Endothelial cell (in vitro differentiated cells): ENCODE results near the gene IL17RA. TPM values are rescaled to one million over a fixed set of nuclear protein-coding genes. Genes with fewer than 3 reads are reported as not detected.
"Not testable (repeated sequence)": the region's sequence is repeated elsewhere in the genome, so short reads cannot be mapped to it uniquely, and the experiment has no call there.

Experiments
- DNase-seq: peaks from one replicate; pipeline ENCODE4 v3.0.0; 2021; ENCODE audit warnings: low spot score
- H3K27ac Mint-ChIP-seq: one replicate; pipeline ENCODE4 v1.8.0; 2021; ENCODE audit warnings: mixed read lengths, inconsistent platforms; ENCODE audit not compliant: unreplicated experiment
- H3K27me3 Mint-ChIP-seq: one replicate; pipeline ENCODE4 v1.8.0; 2021; ENCODE audit warnings: mild to moderate bottlenecking, moderate library complexity, mixed read lengths, inconsistent platforms; ENCODE audit not compliant: unreplicated experiment
- H3K36me3 Mint-ChIP-seq: one replicate; pipeline ENCODE4 v1.8.0; 2021; ENCODE audit warnings: mild to moderate bottlenecking, low read depth, mixed read lengths, inconsistent platforms; ENCODE audit not compliant: unreplicated experiment
- H3K4me1 Mint-ChIP-seq: one replicate; pipeline ENCODE4 v1.8.0; 2021; ENCODE audit warnings: mild to moderate bottlenecking, mixed read lengths, inconsistent platforms; ENCODE audit not compliant: unreplicated experiment
- H3K4me3 Mint-ChIP-seq: one replicate; pipeline ENCODE4 v1.8.0; 2021; ENCODE audit warnings: mild to moderate bottlenecking, mixed read lengths, inconsistent platforms; ENCODE audit not compliant: unreplicated experiment
- H3K9me3 Mint-ChIP-seq: one replicate; pipeline ENCODE4 v1.8.0; 2021; ENCODE audit warnings: mixed read lengths, inconsistent platforms; ENCODE audit not compliant: unreplicated experiment
- CTCF ChIP-seq: fragments of 200-600 bp; sonication (generic); IDR thresholded peaks from one replicate; pipeline ENCODE4 v1.5.0; 2021; ENCODE audit warnings: antibody characterized with exemption; ENCODE audit not compliant: unreplicated experiment
- total RNA-seq: library from RNA; stranded (reverse); fragmentation: NEBNext Ultra II Directional; extraction: Animal tissue kit (Norgen Biotek cat#: 25700); gene quantifications from one replicate; pipeline ENCODE4 v1.2.1, GENCODE V29; 2021; ENCODE audit not compliant: unreplicated experiment

IL17RA gene
- total RNA-seq, 1 donor from 2014 or later, result 63.7 TPM

- H3K36me3 Mint-ChIP-seq, result peaks cover 34% of the 10 kb centered on the region
- TF ChIP-seq CTCF, result no peak
- H3K4me1 Mint-ChIP-seq, result peaks cover 19% of the 10 kb centered on the region
- H3K27me3 Mint-ChIP-seq, result peaks cover 8% of the 10 kb centered on the region
- H3K9me3 Mint-ChIP-seq, result no peaks in the 10 kb centered on the region
- no peak overlapping the region for H3K27ac Mint-ChIP-seq
- no peak for DNase-seq
- no peak overlapping the region for H3K4me3 Mint-ChIP-seq
Observed at GRCh38 chr22:17145021-17145680, 60.4 kb downstream of the IL17RA start.

GRCh38 chr22:17147458-17147857 is 62.7 kb downstream of the IL17RA start:
- H3K27me3 Mint-ChIP-seq, H3K27ac Mint-ChIP-seq, H3K9me3 Mint-ChIP-seq, DNase-seq: not testable (repeated sequence)
- H3K4me1 Mint-ChIP-seq, result peaks cover 15% of the 10 kb centered on the region
- H3K4me3 Mint-ChIP-seq, result peak overlapping the region; percentile 72
- peaks cover 29% of the 10 kb centered on the region for H3K36me3 Mint-ChIP-seq

DNA sequence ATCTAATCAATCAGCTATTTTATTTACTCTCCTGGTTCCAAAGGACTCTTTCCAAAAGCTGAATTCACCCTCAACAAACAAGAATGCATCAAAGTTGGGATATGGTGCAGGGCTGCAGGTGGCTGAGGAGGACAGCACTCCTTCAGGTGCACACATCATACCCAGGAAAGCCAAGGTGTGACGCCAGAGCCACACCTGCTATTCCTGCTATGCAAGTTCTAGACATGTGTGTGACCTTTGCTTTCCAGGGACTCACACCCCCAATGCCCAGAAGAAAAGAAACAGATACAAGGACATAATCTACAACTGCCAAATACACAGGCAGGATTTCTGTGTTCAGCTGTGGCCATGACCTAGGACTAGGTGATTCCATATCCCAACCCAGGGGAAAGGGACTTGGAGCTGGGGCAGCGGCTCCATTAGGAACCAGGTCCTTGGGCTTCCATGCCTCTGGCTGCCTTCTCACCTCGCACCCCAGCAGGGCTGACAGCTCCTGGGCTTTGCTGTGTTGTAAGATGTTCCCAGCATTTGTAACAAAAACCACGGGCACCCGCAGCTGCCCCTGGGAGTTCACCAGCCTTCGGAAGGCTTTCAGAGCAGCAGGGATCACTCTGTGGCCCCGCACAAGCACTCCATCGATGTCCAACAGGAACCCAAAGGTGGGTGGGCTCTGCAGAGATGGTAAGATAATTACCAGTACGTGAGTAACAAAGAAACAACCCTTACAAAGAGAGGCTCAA is 64.4 kb downstream of the IL17RA start:
- no peaks in the 10 kb centered on the region for H3K9me3 Mint-ChIP-seq
- peaks cover 22% of the 10 kb centered on the region for H3K4me1 Mint-ChIP-seq
- H3K4me3 Mint-ChIP-seq, result no peak overlapping the region
- no peak overlapping the region for H3K27ac Mint-ChIP-seq
- no peak for DNase-seq
- H3K36me3 Mint-ChIP-seq, result peaks cover 17% of the 10 kb centered on the region
- TF ChIP-seq CTCF, result no peak
- peaks cover 8% of the 10 kb centered on the region for H3K27me3 Mint-ChIP-seq

- H3K9me3 Mint-ChIP-seq, result no peaks in the 10 kb centered on the region
- H3K36me3 Mint-ChIP-seq, result peaks cover 16% of the 10 kb centered on the region
- peak overlapping the region; percentile 19 for H3K4me3 Mint-ChIP-seq
- H3K27me3 Mint-ChIP-seq, result peaks cover 7% of the 10 kb centered on the region
- no peak for DNase-seq
- peak overlapping the region; percentile 6 for H3K27ac Mint-ChIP-seq
- peaks cover 25% of the 10 kb centered on the region for H3K4me1 Mint-ChIP-seq
- no peak for TF ChIP-seq CTCF
Observed at GRCh38 chr22:17152340-17152739, 67.5 kb downstream of the IL17RA start.

DNA sequence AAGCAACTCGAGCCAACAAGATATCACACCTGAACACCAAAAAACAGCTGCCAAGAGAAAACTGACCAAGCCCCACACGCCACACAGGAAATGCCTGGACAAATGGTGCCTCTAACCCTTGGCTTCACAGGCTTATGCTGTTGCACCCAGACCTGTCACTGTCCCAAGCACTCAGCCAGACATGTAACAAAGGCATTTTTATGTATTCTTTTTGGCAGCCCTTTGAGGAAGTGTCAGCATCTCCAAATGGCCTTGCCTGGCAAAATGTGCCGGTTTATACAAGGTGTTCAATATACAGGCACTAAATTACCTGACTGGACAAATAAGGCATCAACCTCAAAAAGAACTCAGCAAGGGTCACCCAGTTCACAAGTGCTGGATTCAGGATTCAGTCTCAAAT is 68.2 kb downstream of the IL17RA start:
- no peak overlapping the region for H3K27ac Mint-ChIP-seq
- peaks cover 3% of the 10 kb centered on the region for H3K27me3 Mint-ChIP-seq
- DNase-seq, result no peak
- peaks cover 10% of the 10 kb centered on the region for H3K36me3 Mint-ChIP-seq
- no peak for TF ChIP-seq CTCF
- no peak overlapping the region for H3K4me3 Mint-ChIP-seq
- H3K4me1 Mint-ChIP-seq, result peaks cover 24% of the 10 kb centered on the region
- no peaks in the 10 kb centered on the region for H3K9me3 Mint-ChIP-seq
